OCI-LY1 (cell line): ENCODE results near the gene ASTL.

Source experiments
- H2AFZ ChIP-seq: fragments of 200-600 bp; sonication (generic), shearing (Covaris generic); 2 replicates; pipeline ENCODE4 v1.6.0; 2014; ENCODE audit warnings: antibody characterized with exemption, mild to moderate bottlenecking, low read length
- H3F3A ChIP-seq: fragments of 200-600 bp; sonication (generic), shearing (Covaris generic); 2 replicates; pipeline ENCODE4 v1.6.0; 2014; ENCODE audit warnings: mild to moderate bottlenecking, antibody characterized with exemption, low read length, moderate library complexity; ENCODE audit not compliant: insufficient read depth
- H3K27ac ChIP-seq: fragments of 200-600 bp; sonication (generic); 2 replicates; pipeline ENCODE4 v1.5.1; 2014; ENCODE audit warnings: low read length, mixed run types, mild to moderate bottlenecking, low read depth; ENCODE audit not compliant: poor library complexity, severe bottlenecking
- H3K27me3 ChIP-seq: fragments of 200-600 bp; sonication (generic); 2 replicates; pipeline ENCODE4 v1.6.0; 2014; ENCODE audit warnings: antibody characterized with exemption, mild to moderate bottlenecking, low read length, moderate library complexity; ENCODE audit not compliant: insufficient read depth
- H3K36me3 ChIP-seq: fragments of 200-600 bp; sonication (generic); 2 replicates; pipeline ENCODE4 v1.6.1; 2014; ENCODE audit warnings: mild to moderate bottlenecking, antibody characterized with exemption, low read length, moderate library complexity, mixed read lengths; ENCODE audit not compliant: insufficient read depth
- H3K4me1 ChIP-seq: fragments of 200-600 bp; sonication (generic); 2 replicates; pipeline ENCODE4 v1.5.1; 2014; ENCODE audit warnings: mild to moderate bottlenecking, low read length, moderate library complexity; ENCODE audit not compliant: insufficient read depth, severe bottlenecking
- H3K4me2 ChIP-seq: fragments of 200-600 bp; sonication (generic), shearing (Covaris generic); 2 replicates; pipeline ENCODE4 v1.6.1; 2014; ENCODE audit warnings: low read length
- H3K4me3 ChIP-seq: fragments of 200-600 bp; sonication (generic); 2 replicates; pipeline ENCODE4 v1.5.1; 2014; ENCODE audit warnings: low read length, low read depth, mild to moderate bottlenecking, mixed read lengths; ENCODE audit not compliant: poor library complexity, severe bottlenecking
- H3K79me2 ChIP-seq: fragments of 200-600 bp; shearing (Covaris generic); 2 replicates; pipeline ENCODE4 v1.6.1; 2016; ENCODE audit warnings: mixed run types, low read length, mixed read lengths; ENCODE audit not compliant: insufficient read depth
- H3K9ac ChIP-seq: fragments of 200-600 bp; sonication (generic), shearing (Covaris generic); 2 replicates; pipeline ENCODE4 v1.6.1; 2014; ENCODE audit warnings: mild to moderate bottlenecking, low read length, mixed read lengths
- H3K9me2 ChIP-seq: fragments of 200-600 bp; sonication (generic), shearing (Covaris generic); 2 replicates; pipeline ENCODE4 v1.6.1; 2014; ENCODE audit warnings: low read depth, mild to moderate bottlenecking, low read length, mixed read lengths
- H3K9me3 ChIP-seq: fragments of 200-600 bp; shearing (Covaris generic); 2 replicates; pipeline ENCODE4 v1.6.1; 2014; ENCODE audit warnings: low read length, mixed read lengths
- H4K20me1 ChIP-seq: fragments of 200-600 bp; sonication (generic), shearing (Covaris generic); 2 replicates; pipeline ENCODE4 v1.6.0; 2016; ENCODE audit warnings: mild to moderate bottlenecking, low read length; ENCODE audit not compliant: insufficient read depth
- CTCF ChIP-seq: fragments of 200-600 bp; sonication (generic), shearing (Covaris generic); IDR thresholded peaks from 2 replicates; pipeline ENCODE4 v1.5.1; 2017; ENCODE audit warnings: mild to moderate bottlenecking, antibody characterized with exemption, low read length, moderate library complexity, mixed read lengths
- EZH2 ChIP-seq: fragments of 200-600 bp; sonication (generic), shearing (Covaris generic); IDR thresholded peaks from 2 replicates; pipeline ENCODE4 v1.8.0; 2017; ENCODE audit warnings: borderline replicate concordance, mixed run types, mild to moderate bottlenecking, antibody characterized with exemption, low read length, moderate library complexity, mixed read lengths

The ASTL gene

DNA sequence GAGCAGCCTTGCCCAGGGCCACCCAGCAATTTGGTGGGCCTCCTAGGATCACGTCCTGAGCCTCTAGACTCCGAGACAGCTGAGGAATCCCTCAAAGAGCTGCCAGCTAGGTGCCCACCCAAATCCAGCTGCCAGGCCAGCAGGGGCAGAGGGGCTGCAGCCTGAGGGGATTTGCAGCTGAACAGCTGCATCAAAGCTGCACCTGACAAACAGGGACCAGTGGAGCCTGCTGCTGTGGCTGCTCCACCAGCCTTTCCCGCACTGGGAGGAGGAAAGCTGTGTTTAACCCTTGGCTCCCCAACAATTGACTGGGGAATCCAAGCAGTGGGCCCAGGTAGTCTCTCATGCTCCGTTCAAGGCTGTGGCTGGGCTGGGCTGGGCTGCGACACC is 30.2 kb downstream of the ASTL start:
- H3K36me3 ChIP-seq: no peaks in the 10 kb centered on the region; the same call in 1 of the 2 replicates
- no peaks in the 10 kb centered on the region for H4K20me1 ChIP-seq
- H3K27me3 ChIP-seq: peaks cover 18% of the 10 kb centered on the region; the same call in 1 of the 2 replicates
- no peak for TF ChIP-seq EZH2
- no peak for TF ChIP-seq CTCF
- H3K27ac ChIP-seq: no peak overlapping the region
- H2AFZ ChIP-seq: no peak overlapping the region
- H3K9me3 ChIP-seq: peaks cover 5% of the 10 kb centered on the region; the same call in 1 of the 2 replicates
- no peaks in the 10 kb centered on the region for H3F3A ChIP-seq
- H3K9me2 ChIP-seq: no peaks in the 10 kb centered on the region
- H3K4me3 ChIP-seq: no peak overlapping the region
- no peak overlapping the region for H3K4me2 ChIP-seq
- no peak overlapping the region for H3K9ac ChIP-seq
- H3K4me1 ChIP-seq: no peaks in the 10 kb centered on the region
- H3K79me2 ChIP-seq: no peaks in the 10 kb centered on the region

DNA sequence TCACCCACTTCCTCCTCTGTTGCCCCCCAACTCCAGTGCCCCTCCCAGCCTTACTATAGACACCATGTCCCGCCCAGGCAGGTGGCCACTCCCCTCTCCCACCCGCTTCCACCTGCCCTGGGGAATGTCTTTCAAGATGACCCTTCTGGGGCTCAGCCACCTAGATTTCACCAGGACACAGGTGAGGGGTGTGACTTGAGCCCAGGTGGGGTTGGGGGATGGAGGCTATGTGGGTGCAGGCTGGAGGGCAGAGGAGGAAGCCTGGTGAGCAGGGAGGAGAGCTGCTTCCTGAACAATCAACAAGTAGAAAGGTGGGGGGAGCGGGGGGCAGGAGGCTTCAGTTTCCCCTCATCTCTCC is 30.6 kb downstream of the ASTL start:
- H3K9ac ChIP-seq: no peak overlapping the region
- no peak overlapping the region for H3K27ac ChIP-seq
- no peak overlapping the region for H3K4me2 ChIP-seq
- H2AFZ ChIP-seq: no peak overlapping the region
- H3K4me1 ChIP-seq: no peaks in the 10 kb centered on the region
- no peaks in the 10 kb centered on the region for H4K20me1 ChIP-seq
- H3K9me3 ChIP-seq: peaks cover 5% of the 10 kb centered on the region; the same call in 1 of the 2 replicates
- peaks cover 22% of the 10 kb centered on the region; the same call in 1 of the 2 replicates for H3K27me3 ChIP-seq
- no peaks in the 10 kb centered on the region for H3K9me2 ChIP-seq
- TF ChIP-seq CTCF: no peak
- no peak for TF ChIP-seq EZH2
- H3K4me3 ChIP-seq: no peak overlapping the region
- no peaks in the 10 kb centered on the region for H3F3A ChIP-seq
- H3K79me2 ChIP-seq: no peaks in the 10 kb centered on the region
- no peaks in the 10 kb centered on the region; the same call in 1 of the 2 replicates for H3K36me3 ChIP-seq

- no peak overlapping the region for H3K4me3 ChIP-seq
- peaks cover 5% of the 10 kb centered on the region; the same call in 1 of the 2 replicates for H3K9me3 ChIP-seq
- H3K79me2 ChIP-seq: no peaks in the 10 kb centered on the region
- peaks cover 22% of the 10 kb centered on the region; the same call in 1 of the 2 replicates for H3K27me3 ChIP-seq
- no peaks in the 10 kb centered on the region for H4K20me1 ChIP-seq
- H3K27ac ChIP-seq: no peak overlapping the region
- H3K4me2 ChIP-seq: no peak overlapping the region
- H3K4me1 ChIP-seq: no peaks in the 10 kb centered on the region
- H2AFZ ChIP-seq: no peak overlapping the region
- H3K9me2 ChIP-seq: no peaks in the 10 kb centered on the region
- no peaks in the 10 kb centered on the region for H3F3A ChIP-seq
- no peak overlapping the region for H3K9ac ChIP-seq
- no peak for TF ChIP-seq EZH2
- TF ChIP-seq CTCF: no peak
- H3K36me3 ChIP-seq: no peaks in the 10 kb centered on the region; the same call in 1 of the 2 replicates
These were observed 31.2 kb downstream of the ASTL start for GRCh38 chr2:96106991-96107707.
